GM19025 (cell line): ENCODE results near the gene TAP1.
A peak's percentile ranks its signal among the peaks of the same experiment; 100 is the strongest.
"Not testable (repeated sequence)": the region's sequence is repeated elsewhere in the genome, so short reads cannot be mapped to it uniquely, and the experiment has no call there.

Experiments
- ATAC-seq: cut with Tn5 transposase; IDR thresholded peaks from one replicate; pipeline ENCODE4 v1.9.1; 2021; ENCODE audit warnings: mild to moderate bottlenecking, low read depth, moderate library complexity; ENCODE audit not compliant: unreplicated experiment

TAP1 gene, protein sequence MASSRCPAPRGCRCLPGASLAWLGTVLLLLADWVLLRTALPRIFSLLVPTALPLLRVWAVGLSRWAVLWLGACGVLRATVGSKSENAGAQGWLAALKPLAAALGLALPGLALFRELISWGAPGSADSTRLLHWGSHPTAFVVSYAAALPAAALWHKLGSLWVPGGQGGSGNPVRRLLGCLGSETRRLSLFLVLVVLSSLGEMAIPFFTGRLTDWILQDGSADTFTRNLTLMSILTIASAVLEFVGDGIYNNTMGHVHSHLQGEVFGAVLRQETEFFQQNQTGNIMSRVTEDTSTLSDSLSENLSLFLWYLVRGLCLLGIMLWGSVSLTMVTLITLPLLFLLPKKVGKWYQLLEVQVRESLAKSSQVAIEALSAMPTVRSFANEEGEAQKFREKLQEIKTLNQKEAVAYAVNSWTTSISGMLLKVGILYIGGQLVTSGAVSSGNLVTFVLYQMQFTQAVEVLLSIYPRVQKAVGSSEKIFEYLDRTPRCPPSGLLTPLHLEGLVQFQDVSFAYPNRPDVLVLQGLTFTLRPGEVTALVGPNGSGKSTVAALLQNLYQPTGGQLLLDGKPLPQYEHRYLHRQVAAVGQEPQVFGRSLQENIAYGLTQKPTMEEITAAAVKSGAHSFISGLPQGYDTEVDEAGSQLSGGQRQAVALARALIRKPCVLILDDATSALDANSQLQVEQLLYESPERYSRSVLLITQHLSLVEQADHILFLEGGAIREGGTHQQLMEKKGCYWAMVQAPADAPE

DNA sequence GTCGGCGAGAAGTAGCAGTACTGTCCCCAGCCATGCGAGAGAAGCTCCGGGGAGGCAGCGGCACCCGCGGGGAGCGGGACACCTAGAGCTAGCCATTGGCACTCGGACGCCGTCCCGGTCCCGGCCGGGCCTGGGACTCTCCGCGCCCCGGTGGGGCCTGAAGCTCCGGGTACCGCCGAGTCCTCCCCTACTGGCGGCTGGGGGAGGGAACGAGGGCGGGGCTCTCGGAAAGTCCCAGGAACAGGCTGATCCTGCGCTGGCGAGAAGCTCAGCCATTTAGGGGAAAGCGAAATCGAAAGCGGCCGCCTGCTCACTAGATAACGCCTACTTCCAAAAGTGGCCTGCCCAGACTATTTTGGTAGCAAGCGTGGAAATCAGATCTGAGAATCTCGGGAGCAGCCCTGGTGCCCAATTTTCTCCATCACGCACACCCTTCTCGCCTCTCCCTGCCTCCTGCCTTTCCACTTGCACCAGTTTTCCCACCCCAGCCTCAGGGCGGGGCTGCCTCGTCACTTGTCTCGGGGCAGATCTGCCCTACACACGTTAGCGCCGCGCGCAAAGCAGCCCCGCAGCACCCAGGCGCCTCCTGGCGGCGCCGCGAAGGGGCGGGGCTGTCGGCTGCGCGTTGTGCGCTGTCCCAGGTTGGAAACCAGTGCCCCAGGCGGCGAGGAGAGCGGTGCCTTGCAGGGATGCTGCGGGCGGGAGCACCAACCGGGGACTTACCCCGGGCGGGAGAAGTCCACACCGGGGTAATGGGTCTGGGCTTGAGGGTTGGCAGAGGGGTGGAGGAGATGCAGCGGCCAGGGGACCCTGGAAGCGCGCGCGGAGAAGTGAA is at the start of gene TAP1, which contains the start of gene PSMB9:
TAP1 (minus strand) TSS at position 164 of the 835 bp plus-strand sequence; CDS start at position 96, 68 bp downstream.
PSMB9 (plus strand) TSS at position 652 of the 835 bp plus-strand sequence; CDS start at position 690, 38 bp downstream.
- ATAC-seq: peak; percentile 78

DNA sequence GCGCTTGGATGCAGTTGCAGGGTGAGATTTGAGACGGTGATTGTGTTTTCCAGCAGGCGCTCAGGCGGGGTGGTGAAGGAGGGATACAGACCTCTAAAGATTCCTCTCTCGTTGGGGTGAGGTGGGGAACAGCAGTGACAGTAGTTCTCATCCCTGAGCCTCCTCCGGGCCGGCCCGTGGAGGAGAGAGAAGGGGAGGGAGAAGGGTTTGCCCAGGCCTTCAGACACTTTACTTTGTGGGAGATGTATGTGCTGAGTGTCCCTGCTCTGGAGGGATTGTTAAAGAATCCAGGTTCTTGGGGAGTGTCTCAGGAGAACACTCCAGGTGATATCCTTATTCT is 41.5 kb upstream of the TAP1 start:
- ATAC-seq: no peak

DNA sequence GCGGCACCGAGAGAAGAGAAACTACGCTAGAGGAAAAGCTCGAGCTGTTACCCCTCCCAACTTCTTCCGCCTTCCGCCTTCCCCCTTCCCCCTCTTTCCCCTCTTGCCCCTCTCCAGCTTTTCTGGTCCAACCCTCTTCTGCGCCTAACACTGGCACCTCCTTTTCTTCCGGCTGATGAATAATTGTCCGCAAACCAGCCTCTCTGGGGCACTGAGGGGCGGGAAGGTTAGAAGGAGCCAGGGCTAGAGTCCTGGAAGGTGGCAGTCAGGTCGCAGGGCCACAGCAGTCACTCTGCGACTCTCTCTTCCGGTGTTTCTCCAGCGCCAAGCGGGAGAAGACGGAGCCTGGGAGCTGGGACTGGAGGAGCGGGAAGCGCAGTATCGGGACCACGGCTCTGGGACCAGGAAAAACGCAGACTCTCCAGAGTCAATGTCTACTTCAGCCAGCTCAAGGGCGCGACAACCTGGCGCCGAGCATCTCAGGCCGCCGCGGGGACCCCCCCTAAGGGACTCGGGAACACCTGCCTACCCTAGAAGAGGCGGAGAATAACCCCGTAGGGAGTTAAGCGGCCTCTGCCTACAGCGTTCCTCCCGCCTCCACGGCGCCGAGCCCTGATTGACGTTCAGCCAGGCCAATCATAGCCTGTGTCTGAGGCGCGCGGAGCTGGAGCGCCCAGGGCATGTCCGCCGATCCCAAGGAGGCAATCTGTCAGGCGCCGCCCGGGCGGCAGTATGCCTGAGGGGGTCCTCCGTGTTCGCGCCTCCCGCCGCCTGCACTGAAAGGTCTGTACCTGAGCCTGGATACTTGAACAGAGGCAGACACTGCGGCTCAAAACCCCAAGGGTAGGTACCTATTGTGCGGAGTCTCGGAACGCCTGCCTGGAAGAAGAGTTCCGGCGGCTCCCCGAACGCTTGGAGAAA is 40.8 kb upstream of the TAP1 start:
- ATAC-seq: peak; percentile 97

DNA sequence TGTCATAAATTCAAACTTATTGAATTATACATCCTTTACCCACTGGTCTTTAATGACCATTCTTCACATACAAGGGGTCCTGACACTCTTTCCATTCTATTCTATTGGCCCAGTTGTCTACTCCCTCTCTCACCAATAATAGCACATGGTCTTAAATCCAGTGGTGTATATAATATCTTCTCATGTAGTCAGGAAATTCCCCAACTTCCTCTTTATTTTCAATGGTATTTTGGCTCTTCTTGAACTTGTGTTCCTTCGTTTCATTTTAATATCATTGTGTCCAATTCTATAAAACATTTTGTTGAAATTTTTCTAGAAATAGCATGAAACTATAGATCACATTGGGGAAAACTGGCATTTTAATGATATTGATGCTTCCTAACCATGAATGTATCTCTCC is 37.3 kb upstream of the TAP1 start:
- no peak for ATAC-seq

DNA sequence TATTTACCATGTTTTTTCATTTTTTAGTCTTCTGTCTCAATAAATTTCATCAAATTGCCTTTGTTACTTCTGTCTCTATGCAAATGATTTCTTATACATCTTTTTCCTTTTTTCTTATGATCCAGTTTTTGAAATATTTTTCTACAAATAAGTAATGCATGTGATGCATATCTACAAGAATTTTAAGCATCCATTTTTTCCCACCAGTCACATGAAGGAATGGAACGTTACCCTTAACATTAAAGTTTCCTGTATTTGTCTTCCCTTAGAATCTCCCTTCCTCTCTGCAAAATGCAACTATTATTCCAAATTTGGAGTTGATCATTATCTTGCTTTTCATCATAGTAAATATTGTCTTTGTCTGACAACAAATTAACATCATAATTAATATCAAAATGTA is 36.0 kb upstream of the TAP1 start:
- no peak for ATAC-seq

DNA sequence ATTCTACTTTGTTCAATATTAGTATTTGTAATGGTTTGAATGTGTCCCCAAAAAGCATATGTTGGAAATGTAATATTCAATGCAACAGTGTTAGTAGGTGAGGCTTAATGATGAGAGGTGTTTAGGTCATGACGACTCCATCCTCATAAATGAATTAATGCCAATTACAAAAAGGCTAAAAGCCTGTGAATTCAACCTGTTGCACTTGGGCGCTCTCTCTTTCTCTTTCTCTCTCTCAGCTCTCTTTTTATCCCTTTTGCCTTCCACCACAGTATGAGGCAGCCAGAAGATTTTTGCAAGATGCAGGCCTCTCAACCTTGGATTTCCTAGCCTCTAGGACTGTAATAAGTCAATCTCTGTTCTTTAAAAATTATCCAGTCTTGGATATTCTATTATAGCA is 35.1 kb upstream of the TAP1 start:
- no peak for ATAC-seq

DNA sequence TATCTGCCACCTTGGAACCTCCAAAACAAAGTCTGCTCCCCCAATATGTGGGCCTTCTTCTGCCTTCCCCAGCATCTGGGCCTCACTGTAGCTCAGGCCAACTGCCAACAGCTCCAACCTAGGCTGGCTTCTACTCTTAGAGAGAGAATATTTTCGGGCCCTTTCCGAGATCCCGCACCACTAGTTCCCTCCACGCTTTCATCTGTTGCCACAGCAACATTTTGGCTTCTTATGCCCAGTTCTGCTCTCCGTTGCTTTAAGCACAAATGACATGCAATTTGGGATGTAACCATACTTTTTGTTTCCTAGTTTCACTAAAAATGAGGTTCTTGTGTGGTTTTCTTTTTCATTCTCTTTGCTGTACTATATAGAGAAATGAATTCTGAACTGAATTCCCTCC is 34.1 kb upstream of the TAP1 start:
- ATAC-seq: no peak

DNA sequence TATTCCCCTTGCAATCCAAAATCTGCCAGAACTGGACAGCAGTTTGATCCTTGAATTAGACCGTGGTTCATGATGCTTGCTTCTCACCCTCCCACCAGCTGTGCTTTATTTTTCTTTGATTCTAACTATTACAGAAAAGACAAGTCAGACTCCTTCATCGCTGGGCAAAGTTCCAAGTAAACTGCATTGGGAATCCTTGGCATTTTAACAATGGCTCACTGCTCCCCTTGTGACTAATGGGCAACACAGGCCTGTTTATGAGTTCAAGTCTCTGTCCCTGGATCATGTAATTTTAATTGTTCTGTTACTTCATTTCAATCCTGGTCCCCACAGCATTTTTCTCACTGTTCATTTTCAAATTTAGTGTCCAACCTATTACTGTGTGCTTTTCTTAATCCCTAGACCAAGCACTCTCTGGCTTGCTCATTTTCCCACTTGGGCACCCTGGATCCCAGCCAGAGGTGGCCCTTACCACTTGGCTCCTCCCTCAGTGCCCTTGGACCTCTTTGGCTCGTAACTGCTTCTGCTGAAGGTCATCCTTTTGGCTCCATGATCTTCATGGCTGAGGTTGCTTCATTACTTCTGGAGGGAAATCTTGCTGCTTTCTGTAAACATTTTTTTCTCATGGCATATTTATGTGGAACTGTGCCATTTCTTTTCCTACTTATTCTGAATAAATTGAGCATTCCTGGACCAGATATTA is 33.3 kb upstream of the TAP1 start:
- no peak for ATAC-seq

DNA sequence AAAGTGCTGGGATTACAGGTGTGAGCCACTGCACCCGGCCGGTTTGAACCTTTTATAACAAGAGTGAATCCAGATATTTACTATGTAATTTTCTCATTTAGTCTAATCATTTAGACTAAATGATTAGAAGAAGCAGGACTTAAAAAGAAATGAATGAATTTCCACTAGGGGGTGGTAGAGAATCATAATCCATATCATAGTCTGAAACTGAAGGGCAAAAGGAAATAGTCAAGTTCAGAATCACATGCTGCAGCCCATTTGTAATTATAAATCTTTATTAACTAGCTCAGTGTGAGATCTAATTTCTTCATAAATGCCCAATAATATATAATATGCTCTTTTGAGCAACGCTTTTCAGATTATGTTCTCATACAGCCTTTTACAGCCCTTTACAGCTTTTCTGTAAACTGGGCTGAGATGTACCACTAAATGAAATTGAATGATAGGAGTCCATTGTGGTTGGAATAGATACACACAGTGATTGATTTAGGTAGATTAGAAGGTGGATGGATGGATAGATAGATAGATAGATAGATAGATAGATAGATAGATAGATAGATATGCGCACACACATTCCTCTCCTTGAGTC is 32.3 kb upstream of the TAP1 start:
- no peak for ATAC-seq

DNA sequence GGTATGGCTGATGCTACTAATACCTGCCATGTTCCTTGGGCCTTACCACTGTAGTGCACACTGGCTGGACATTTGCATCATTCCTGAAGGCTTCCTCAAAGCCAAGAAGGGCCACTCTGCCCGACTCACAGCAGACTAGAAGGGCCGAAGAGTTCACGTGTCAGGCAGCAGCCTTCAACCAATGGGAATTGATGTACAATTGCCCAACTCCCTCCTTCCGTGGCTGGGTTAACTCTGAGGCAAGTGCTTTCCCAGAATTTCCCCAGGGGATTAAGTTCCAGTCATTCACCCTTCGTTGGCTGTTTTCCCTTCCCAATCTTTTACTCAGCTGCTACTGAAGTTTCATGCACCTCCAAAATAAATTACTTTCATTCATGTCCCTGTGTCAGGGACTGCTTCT is 30.3 kb upstream of the TAP1 start:
- ATAC-seq: no peak

DNA sequence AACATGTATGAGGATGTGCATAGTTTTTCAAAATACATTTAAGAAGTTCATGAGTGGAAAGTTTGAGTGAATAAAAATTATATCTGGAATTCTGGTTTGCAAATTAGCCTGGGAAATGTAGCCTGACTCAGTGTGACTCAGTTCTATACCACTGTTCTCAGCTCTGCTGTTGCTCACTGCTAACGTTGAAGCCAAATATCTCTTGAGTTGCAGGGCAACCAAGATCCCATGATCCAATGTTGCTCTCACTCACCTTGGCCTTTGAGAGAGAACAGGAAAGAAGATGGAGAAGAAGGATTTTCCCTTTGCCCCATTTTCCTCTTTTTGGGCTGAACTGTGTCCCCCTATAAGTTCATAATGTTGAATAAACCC is 29.4 kb upstream of the TAP1 start:
- ATAC-seq: no peak

DNA sequence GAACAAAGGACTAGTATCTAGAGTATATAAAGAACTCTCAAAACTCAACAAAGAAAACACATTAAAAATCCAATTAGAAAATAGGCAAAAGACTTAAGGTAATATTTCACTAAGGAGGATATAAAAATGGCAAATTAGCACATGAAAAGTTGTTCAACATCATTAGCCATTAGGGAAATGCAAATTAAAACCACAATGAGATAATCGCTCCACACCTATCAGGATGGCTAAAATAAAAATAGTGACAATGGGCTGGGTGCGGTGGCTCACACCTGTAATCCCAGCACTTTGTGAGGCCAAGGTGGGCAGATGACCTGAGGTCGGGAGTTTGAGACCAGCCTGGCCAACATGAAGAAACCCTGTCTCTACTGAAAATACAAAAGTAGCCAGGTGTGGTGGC is 27.5 kb upstream of the TAP1 start:
- not testable (repeated sequence) for ATAC-seq

DNA sequence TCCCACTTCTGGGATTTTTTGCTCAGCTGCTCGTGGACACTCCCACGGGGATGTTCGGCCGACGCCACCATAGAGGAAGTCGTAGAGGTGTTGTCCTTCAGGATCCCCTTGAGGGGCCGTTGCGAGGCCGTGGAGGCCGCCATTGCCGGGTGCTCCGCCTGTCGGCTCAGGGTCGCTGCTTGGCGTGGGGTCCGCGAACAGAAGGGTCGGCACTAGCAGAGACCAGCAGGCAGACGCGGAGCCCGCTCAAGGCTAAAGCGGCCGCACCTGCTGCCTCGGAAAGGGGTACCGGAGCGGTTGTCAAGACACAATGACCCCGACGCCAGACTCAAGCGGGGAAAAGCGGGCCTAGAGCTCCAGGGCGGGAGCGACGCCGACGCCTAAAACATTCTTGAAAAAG is 26.2 kb upstream of the TAP1 start:
- ATAC-seq: no peak

DNA sequence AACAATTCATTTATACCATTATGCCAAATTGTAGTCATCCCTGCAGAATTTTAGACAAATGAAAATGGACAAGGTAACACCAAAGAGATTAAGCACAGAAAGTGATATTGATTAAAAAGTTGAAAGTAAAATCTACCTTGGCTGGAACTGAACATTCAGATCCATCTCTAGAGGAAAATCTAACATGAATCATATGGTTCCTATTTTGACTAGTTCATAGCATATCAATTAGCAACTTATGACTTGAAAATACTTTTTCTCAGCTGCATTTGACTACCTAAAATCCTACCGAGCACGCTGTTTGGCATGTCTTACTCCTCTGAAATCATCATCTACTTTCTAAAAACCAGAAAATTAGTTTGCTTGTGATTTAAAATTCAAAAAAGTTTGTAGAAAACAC is 23.1 kb upstream of the TAP1 start:
- ATAC-seq: no peak

DNA sequence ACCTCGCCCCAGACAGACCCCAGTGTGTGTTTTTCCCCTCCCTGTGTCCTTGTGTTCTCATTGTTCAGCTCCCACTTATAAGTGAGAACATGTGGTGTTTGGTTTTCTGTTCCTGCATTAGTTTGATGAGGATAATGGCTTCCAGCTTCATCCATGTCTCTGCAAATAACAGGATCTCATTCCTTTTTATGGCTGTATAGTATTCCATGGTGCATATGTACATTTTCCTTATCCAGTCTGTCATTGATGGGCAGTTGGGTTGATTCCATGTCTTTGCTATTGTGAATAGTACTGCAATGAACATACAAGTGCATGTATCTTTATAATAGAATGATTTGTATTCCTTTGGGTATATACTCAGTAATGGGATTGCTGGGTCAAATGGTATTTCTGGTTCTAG is 20.4 kb upstream of the TAP1 start:
- not testable (repeated sequence) for ATAC-seq

DNA sequence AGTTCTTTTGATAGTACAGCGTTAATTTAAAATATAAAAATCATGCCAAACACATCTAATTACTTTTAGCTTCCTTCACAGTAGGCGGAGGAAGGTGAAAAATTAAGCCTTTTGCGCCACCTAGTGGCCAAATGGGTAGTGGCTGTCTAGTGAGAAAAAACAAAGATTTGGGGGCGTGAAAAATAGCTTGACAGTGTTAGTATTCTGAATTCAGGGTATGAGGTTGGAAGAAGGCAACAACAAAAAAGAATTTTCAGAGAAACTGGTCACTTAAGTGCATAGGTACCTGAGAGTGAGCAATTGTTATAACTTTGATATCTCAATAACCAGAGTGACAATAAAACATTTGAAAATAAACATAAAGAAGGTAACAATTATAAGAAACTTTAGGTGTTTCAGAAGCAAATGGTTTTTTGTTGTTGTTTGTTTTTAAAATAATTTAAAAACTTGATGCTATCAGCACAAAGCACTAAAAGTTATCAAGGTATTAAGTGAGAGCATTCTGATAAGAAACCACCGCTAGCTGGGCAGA is 14.8 kb upstream of the TAP1 start:
- no peak for ATAC-seq

DNA sequence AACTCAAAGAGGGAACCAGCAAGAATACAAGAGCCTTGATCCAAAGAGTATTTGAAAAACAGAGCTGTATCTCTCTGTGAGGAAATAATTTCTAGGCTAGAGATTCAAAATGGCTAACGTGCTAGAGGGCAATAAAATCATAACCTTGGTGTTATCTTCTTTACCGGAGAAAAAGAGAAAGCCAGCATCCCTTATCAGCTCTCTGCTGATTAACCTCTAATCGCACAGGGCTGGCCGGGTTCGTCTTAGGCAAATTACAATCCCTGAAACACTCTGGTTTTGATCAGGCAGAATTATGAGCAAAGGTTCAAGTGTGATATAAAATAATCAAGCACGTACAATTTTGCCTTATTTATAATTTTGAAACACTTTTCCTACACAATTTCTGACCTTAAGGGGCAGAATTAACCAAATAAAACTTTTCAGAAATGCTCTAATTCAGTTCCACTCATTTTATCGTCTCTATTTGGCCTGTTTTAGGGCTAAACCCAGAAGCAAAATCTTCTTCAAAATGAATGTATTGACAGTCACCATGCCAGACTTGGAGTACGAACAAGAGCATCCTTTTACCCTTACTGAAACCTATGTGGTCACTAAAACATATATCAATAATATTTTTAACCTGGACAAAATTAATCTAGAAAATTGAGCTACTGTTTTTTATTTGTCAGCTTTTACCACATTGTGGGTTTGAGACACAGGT is 14.2 kb upstream of the TAP1 start:
- no peak for ATAC-seq

DNA sequence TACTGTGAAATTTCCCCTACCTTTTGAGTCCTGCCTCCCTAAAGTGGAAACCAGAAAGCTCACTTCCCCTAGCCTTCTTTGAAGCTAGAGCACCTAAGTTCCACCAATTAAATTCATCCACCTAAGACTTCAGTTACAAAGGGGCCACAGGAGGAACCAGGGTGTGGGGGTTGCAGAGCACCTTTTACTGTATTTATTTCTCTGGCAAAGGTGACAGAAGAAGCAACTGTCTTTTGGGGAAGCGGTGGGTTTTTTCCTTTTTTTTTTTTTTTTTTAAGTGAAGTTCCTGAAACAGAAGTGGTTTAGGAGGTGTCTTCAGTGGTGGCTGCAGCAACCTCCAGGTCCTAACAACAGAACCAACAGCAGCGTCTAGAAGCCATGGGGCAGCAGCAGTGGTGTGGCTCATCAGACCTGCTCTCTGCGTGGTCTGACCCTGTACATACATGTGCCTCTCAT is 13.5 kb upstream of the TAP1 start:
- no peak for ATAC-seq
